ENCODE measurements around the gene SHISA6.

Gene SHISA6

DNA sequence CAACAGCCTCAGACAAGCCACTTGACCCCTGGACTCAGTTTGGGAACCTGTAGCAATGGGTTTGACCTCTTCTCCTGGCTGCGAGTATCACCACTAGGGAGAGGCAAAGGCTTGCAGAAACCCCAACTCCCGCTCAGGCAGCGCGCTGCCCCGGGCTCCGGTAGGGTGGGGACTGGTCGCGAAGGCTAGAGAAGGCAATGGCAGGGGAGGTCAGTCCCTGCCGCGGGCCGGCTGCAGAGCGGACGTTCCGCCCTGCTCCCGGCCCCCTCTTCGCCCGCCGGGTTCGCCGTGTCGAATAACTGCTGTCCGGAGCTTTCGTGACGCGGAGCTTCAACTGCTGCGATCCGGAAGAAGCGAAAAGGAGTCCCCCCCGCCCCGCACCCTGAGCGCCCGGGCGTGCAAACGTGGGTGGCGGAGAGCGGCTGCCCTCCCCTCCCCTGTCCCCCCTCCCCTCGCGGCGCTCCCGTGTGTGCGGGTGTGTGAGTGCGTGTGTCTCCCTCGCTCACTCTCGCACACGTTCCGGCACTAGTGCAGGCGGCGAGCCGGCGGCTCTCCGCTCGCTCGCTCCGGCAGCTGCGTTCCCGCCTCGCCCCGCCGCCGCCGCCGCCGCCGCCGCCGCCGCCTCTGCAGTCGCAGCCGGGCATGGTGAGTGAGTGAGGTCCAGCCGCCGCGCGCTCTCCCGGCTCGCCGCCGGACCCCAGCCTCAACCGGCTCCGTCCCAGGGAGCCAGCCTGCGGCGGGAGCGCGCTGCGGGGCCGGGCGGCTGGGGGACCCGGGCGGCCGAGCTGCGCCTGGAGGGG, 772 bp upstream of the SHISA6 start:
- H3K36me3 ChIP-seq (ENCODE audit: insufficient read depth, low read length) = no peaks in the 10 kb centered on the region
- H3K9ac ChIP-seq (ENCODE audit: low read depth, low read length) = no peak overlapping the region
- no peak overlapping the region for H3K4me3 ChIP-seq (ENCODE audit: low read length)
- H3K9me3 ChIP-seq (replicated peaks; ENCODE audit: low read length) = peaks cover 7% of the 10 kb centered on the region
- H3K4me2 ChIP-seq (ENCODE audit: low read length) = no peak overlapping the region
- H3K4me1 ChIP-seq (ENCODE audit: control insufficient read depth, insufficient read depth, low read length) = no peaks in the 10 kb centered on the region
- H3K27me3 ChIP-seq (ENCODE audit: control insufficient read depth, insufficient read depth, low read length) = peaks cover 7% of the 10 kb centered on the region

DNA sequence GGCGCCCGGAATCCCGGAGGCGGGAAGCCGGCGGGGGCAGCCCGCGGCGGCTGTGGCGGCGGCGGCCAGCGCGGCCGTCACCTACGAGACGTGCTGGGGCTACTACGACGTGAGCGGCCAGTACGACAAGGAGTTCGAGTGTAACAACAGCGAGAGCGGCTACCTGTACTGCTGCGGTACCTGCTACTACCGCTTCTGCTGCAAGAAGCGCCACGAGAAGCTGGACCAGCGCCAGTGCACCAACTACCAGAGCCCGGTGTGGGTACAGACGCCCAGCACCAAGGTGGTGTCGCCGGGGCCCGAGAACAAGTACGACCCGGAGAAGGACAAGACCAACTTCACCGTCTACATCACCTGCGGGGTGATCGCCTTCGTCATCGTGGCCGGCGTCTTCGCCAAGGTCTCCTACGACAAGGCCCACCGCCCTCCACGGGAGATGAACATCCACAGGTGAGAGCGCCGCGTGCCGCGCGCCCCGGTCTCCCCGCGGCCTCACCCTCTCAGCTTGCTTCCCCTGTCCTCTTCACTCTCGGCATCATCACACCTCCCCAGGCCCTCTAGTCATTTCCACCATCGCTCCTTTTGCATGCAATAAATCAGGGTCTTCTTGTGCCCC, 706 bp downstream of the SHISA6 start:
- H3K9me3 ChIP-seq (replicated peaks; ENCODE audit: low read length) = peaks cover 7% of the 10 kb centered on the region
- peaks cover 7% of the 10 kb centered on the region for H3K27me3 ChIP-seq (ENCODE audit: control insufficient read depth, insufficient read depth, low read length)
- H3K4me3 ChIP-seq (ENCODE audit: low read length) = no peak overlapping the region

DNA sequence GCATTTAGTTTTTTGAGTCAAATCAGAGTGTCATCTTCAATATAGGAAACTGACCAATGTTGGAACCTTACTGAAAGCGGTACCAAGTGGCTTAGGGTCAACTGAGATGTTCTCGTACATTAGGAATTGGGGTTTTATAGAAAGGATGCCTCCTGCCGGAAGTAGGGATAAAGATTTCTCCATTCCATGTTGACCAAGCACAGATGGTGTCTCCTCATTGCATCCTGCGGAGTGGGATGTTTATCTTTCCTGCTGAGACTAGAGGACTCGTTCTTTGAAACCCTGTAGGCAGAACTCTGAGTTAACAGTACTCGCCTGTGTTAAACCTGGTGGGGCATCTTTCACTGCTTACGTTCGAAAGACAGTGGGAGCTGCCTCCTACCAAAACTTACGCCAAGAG, 1.4 kb downstream of the SHISA6 start:
- Histone ChIP-seq H3K4me1 (ENCODE audit: control insufficient read depth, insufficient read depth, low read length) (no peaks in the 10 kb centered on the region), H3K4me2 (ENCODE audit: low read length) (no peak overlapping the region), H3K9ac (ENCODE audit: low read depth, low read length) (no peak overlapping the region), H3K9me3 (replicated peaks; ENCODE audit: low read length) (peaks cover 7% of the 10 kb centered on the region), H3K36me3 (ENCODE audit: insufficient read depth, low read length) (no peaks in the 10 kb centered on the region), H3K27me3 (ENCODE audit: control insufficient read depth, insufficient read depth, low read length) (peaks cover 7% of the 10 kb centered on the region), H3K4me3 (ENCODE audit: low read length) (no peak overlapping the region)

More for the DNA sequence above, 706 bp downstream of the SHISA6 start:
- H3K4me2 ChIP-seq (ENCODE audit: low read length) = no peak overlapping the region
- no peak overlapping the region for H3K9ac ChIP-seq (ENCODE audit: low read depth, low read length)
- no peaks in the 10 kb centered on the region for H3K4me1 ChIP-seq (ENCODE audit: control insufficient read depth, insufficient read depth, low read length)
- no peaks in the 10 kb centered on the region for H3K36me3 ChIP-seq (ENCODE audit: insufficient read depth, low read length)

DNA sequence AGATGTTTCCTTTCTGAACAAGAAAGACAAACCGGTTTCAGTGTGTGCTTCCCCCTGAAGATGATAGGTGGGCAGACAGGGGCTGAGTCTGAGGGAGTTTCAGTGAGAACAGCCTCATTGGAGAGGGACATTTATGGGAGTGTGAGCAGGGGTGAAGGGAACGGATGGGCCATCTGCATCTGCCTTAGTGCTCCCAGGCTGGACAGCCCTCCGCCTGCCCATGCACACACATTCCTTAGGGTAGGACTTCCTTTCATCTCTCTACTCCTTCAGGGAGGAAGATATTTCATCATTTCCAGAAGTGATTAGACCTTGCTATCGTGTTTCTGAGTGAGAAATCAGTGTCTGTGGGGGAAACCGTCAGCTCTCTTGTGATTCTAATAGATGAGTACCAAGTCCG, 3.8 kb downstream of the SHISA6 start:
- peaks cover 6% of the 10 kb centered on the region for H3K27me3 ChIP-seq (ENCODE audit: control insufficient read depth, insufficient read depth, low read length)
- H3K36me3 ChIP-seq (ENCODE audit: insufficient read depth, low read length) = no peaks in the 10 kb centered on the region
- no peak overlapping the region for H3K4me3 ChIP-seq (ENCODE audit: low read length)
- H3K4me2 ChIP-seq (ENCODE audit: low read length) = no peak overlapping the region
- H3K9me3 ChIP-seq (replicated peaks; ENCODE audit: low read length) = peaks cover 7% of the 10 kb centered on the region
- no peak overlapping the region for H3K9ac ChIP-seq (ENCODE audit: low read depth, low read length)
- H3K4me1 ChIP-seq (ENCODE audit: control insufficient read depth, insufficient read depth, low read length) = no peaks in the 10 kb centered on the region

DNA sequence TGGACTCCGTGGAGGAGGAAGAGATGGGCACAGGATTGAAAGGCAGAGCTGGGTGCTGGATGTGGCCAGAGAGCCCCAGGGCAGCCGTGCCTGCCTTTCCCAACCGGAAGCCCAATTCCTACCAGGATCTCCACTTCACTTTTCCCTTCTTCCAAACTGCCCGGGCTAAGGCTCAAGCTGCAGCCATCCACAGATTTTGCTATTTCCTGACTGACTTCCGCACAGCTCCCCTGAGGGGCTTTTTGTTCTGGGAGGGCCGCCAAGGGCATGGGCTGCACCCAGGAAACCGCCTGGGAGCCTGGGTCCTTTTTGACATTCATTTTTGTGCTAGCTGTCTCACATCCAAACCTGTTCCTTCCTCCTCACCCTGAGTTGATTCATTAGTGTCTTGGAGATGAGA, 4.2 kb downstream of the SHISA6 start:
- no peaks in the 10 kb centered on the region for H3K36me3 ChIP-seq (ENCODE audit: insufficient read depth, low read length)
- H3K4me1 ChIP-seq (ENCODE audit: control insufficient read depth, insufficient read depth, low read length) = no peaks in the 10 kb centered on the region
- no peak overlapping the region for H3K4me3 ChIP-seq (ENCODE audit: low read length)
- no peak overlapping the region for H3K4me2 ChIP-seq (ENCODE audit: low read length)
- H3K27me3 ChIP-seq (ENCODE audit: control insufficient read depth, insufficient read depth, low read length) = peaks cover 4% of the 10 kb centered on the region
- no peak overlapping the region for H3K9ac ChIP-seq (ENCODE audit: low read depth, low read length)
- H3K9me3 ChIP-seq (replicated peaks; ENCODE audit: low read length) = peaks cover 7% of the 10 kb centered on the region

DNA sequence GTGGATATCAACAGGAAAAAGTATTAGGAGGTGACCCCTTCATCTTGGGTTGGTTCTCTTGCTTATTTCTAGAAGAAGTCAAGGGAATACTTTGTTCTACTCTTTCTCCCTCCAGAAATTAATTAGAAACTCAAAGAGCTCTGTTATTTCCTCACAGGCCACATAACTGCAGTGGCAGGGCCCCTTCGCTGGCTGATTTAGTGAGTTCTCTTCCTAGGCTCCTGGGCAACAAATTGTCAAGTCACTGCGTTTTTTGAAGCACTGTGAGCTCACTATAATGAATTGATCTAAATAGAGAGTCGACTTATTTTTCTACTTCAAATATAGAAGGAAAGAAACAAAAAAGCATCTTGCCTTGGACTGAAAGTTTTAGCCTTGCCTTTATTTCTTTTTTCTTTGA, 4.8 kb downstream of the SHISA6 start:
- no peaks in the 10 kb centered on the region for H3K4me1 ChIP-seq (ENCODE audit: control insufficient read depth, insufficient read depth, low read length)
- no peak overlapping the region for H3K4me3 ChIP-seq (ENCODE audit: low read length)
- no peaks in the 10 kb centered on the region for H3K36me3 ChIP-seq (ENCODE audit: insufficient read depth, low read length)
- H3K9me3 ChIP-seq (replicated peaks; ENCODE audit: low read length) = peaks cover 7% of the 10 kb centered on the region
- peaks cover 4% of the 10 kb centered on the region for H3K27me3 ChIP-seq (ENCODE audit: control insufficient read depth, insufficient read depth, low read length)
- no peak overlapping the region for H3K4me2 ChIP-seq (ENCODE audit: low read length)
- H3K9ac ChIP-seq (ENCODE audit: low read depth, low read length) = no peak overlapping the region

DNA sequence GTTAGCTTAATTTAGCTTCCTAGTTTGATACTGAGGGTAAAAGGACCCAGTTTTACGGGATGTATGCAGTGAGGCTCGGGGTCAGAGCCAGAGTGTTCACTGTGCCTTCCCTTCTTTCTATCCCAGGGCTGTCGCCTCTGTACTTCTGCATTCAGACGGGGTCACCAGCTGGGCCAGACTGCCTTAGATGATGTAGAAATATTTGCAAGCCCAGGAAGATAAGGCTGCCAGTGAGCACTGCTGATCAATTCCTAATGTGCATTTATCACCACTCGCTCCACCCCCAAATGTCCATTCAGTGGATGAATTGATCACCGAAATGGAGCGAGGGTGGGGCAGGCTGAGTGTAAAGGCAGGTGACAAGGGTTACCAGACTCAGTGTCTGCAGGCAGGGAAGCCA, 9.1 kb downstream of the SHISA6 start:
- Histone ChIP-seq H3K9me3 (replicated peaks; ENCODE audit: low read length) (peaks cover 5% of the 10 kb centered on the region), H3K36me3 (ENCODE audit: insufficient read depth, low read length) (no peaks in the 10 kb centered on the region), H3K9ac (ENCODE audit: low read depth, low read length) (no peak overlapping the region), H3K27me3 (ENCODE audit: control insufficient read depth, insufficient read depth, low read length) (no peaks in the 10 kb centered on the region), H3K4me3 (ENCODE audit: low read length) (no peak overlapping the region), H3K4me1 (ENCODE audit: control insufficient read depth, insufficient read depth, low read length) (no peaks in the 10 kb centered on the region), H3K4me2 (ENCODE audit: low read length) (no peak overlapping the region)

DNA sequence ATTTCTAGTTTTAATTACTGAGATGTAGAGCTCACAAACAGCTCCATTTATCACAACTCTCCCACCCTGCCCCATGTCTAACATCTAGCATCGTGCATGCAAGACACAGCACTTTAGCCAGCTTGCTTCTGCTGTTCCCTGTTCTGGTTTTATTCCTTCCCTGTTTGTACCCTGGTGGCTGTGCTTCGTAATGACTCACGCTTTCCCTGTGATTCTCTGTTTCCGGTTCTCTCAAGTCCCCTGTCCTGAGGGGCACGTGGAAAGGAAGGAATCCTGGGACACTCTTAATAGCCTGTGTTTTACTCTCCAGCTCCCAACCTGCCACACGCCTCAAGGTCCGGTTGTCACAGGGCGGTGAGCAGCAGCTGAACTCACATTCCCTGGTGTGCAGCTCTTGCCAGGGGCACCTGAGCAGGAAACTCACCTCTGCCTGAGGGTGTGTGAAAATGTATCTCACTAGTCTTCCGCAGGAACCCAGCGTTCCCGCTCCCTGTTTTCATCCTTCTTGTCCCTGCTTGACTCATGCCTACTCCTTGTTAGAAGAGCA, 10.6 kb downstream of the SHISA6 start:
- Histone ChIP-seq H3K9ac (ENCODE audit: low read depth, low read length) (no peak overlapping the region), H3K9me3 (replicated peaks; ENCODE audit: low read length) (peaks cover 5% of the 10 kb centered on the region), H3K36me3 (ENCODE audit: insufficient read depth, low read length) (no peaks in the 10 kb centered on the region), H3K4me1 (ENCODE audit: control insufficient read depth, insufficient read depth, low read length) (no peaks in the 10 kb centered on the region), H3K4me3 (ENCODE audit: low read length) (no peak overlapping the region), H3K4me2 (ENCODE audit: low read length) (no peak overlapping the region), H3K27me3 (ENCODE audit: control insufficient read depth, insufficient read depth, low read length) (no peaks in the 10 kb centered on the region)

DNA sequence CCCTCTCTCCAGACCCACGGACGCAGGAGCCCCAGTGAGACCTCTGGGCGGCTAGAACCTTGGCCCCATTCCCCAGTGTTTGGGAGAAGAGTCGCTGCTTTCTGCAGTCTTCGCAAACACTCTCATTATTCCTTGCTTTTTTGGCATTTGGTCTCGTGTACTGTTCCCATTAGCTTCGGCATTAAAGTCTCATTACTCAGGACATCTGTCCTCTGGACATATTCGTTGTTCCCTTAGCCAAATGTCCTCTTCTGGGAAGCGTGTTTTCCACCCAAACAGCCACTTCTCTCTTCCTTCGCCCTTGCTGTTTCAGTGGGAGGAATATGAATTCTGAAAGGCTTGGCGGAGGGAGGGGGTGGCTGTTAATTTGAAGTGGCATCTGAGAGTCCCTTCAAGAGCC, 11.1 kb downstream of the SHISA6 start:
- Histone ChIP-seq H3K4me3 (ENCODE audit: low read length) (no peak overlapping the region), H3K4me2 (ENCODE audit: low read length) (no peak overlapping the region), H3K4me1 (ENCODE audit: control insufficient read depth, insufficient read depth, low read length) (no peaks in the 10 kb centered on the region), H3K9me3 (replicated peaks; ENCODE audit: low read length) (peaks cover 5% of the 10 kb centered on the region), H3K9ac (ENCODE audit: low read depth, low read length) (no peak overlapping the region), H3K27me3 (ENCODE audit: control insufficient read depth, insufficient read depth, low read length) (no peaks in the 10 kb centered on the region), H3K36me3 (ENCODE audit: insufficient read depth, low read length) (no peaks in the 10 kb centered on the region)

DNA sequence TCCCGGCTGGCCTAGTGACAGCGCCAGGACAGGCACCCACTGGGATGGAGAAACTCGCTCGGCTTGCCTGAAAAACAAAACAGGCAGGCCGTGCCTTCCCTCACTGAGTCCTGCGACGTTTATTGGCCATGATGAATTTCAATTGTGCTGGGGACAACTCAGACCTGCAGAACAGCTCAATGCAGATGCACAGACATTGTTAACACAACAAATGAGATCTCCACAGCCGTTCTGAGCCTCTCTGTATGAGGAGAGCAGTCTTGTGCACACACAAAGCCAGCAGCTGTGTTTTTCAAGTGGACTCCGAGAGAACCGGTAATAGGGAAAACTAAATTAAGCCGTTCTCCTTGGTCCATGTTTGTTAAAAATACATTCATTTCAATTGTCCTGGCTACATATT, 15.9 kb downstream of the SHISA6 start:
- Histone ChIP-seq H3K9ac (ENCODE audit: low read depth, low read length) (no peak overlapping the region), H3K9me3 (replicated peaks; ENCODE audit: low read length) (peaks cover 8% of the 10 kb centered on the region), H3K4me3 (ENCODE audit: low read length) (no peak overlapping the region), H3K27me3 (ENCODE audit: control insufficient read depth, insufficient read depth, low read length) (no peaks in the 10 kb centered on the region), H3K4me2 (ENCODE audit: low read length) (no peak overlapping the region), H3K36me3 (ENCODE audit: insufficient read depth, low read length) (no peaks in the 10 kb centered on the region), H3K4me1 (ENCODE audit: control insufficient read depth, insufficient read depth, low read length) (no peaks in the 10 kb centered on the region)

DNA sequence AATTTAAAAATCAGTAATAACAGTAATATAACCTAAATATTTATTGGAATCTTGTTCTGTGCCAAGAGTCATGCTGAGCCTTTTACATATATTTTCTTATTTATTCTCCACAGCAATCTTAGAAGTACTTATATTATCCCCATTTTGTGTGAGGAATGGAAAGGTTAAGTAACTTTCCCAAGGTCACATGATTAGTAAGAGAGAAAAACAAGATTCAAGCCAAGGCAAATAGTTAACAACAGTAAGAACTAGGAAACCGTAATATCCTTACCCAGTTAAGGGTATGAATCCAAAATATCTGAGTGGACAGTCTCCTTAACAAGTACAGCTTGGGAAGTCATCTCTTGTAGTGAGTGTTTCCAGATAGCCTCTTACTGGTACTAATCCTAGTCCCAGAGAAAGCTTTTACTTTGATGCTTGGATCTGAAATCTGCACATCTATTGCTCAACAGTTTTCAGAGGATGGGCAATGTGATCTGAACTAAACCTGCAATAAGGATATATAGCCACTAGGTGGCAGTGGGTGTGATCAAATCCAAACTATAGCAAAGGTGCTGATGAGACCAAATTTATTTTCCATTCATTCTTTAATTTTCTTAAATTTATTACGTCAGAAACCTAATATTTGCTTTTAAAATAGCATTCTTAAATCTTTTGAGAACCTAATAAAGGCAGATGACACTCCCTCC, 23.3 kb downstream of the SHISA6 start:
- peaks cover 23% of the 10 kb centered on the region for H3K9me3 ChIP-seq (replicated peaks; ENCODE audit: low read length)
- no peaks in the 10 kb centered on the region for H3K27me3 ChIP-seq (ENCODE audit: control insufficient read depth, insufficient read depth, low read length)
- no peaks in the 10 kb centered on the region for H3K36me3 ChIP-seq (ENCODE audit: insufficient read depth, low read length)
- no peaks in the 10 kb centered on the region for H3K4me1 ChIP-seq (ENCODE audit: control insufficient read depth, insufficient read depth, low read length)
- no peak overlapping the region for H3K4me3 ChIP-seq (ENCODE audit: low read length)
- H3K9ac ChIP-seq (ENCODE audit: low read depth, low read length) = no peak overlapping the region
- H3K4me2 ChIP-seq (ENCODE audit: low read length) = no peak overlapping the region

Data from skeletal muscle satellite cell (primary cell).